H1 (cell line): ENCODE measurements around the gene TCF4. TPM values are rescaled to one million over a fixed set of nuclear protein-coding genes. Genes with fewer than 3 reads are reported as not detected.

Source experiments
- CTCF ChIA-PET: fragments of 300-600 bp; sonication (Branson Sonifier 250); formaldehyde crosslinking; loops from one replicate; lab custom pipeline; 2021; ENCODE audit not compliant: partially characterized antibody; lab: Charles Lee
- POLR2A ChIA-PET: fragments of 300-600 bp; sonication (Branson Sonifier 250); formaldehyde crosslinking; loops from one replicate; lab custom pipeline; 2021; ENCODE audit warnings: inconsistent platforms; ENCODE audit not compliant: partially characterized antibody; lab: Charles Lee
- DNase-seq, 2 experiments: peaks; one replicate each; pipeline versions ENCODE4 v3.0.0 to v3.0.0-alpha.2; 2010 to 2022; ENCODE audit warnings: low spot score in 2 of 2, low read depth in 1 of 2, mixed read lengths in 1 of 2
- FAIRE-seq: peaks from 2 replicates; lab custom pipeline; 2011; peaks lifted over from hg19 to GRCh38; lab: Jason Lieb, UNC
- H2AFZ ChIP-seq: 2 replicates; pipeline ENCODE4 v1.8.1; 2012; ENCODE audit warnings: low read length, inconsistent platforms
- H2AK5ac ChIP-seq: 2 replicates; pipeline ENCODE4 v1.6.1; 2013; ENCODE audit warnings: low read depth, low read length
- H2BK120ac ChIP-seq: replicated peaks from 2 replicates; pipeline ENCODE3; 2013; ENCODE audit warnings: low read depth, low read length, inconsistent platforms
- H2BK12ac ChIP-seq: 2 replicates; pipeline ENCODE4 v1.6.1; 2013; ENCODE audit warnings: low read depth, low read length
- H2BK15ac ChIP-seq: 2 replicates; pipeline ENCODE4 v1.6.1; 2013; ENCODE audit warnings: low read length
- H2BK20ac ChIP-seq: 2 replicates; pipeline ENCODE4 v1.6.1; 2013; ENCODE audit warnings: low read length
- H2BK5ac ChIP-seq: 2 replicates; pipeline ENCODE4 v1.6.1; 2013; ENCODE audit warnings: low read depth, low read length
- H3K14ac ChIP-seq: 2 replicates; pipeline ENCODE4 v1.6.1; 2013; ENCODE audit warnings: inconsistent platforms; ENCODE audit not compliant: insufficient read length
- H3K18ac ChIP-seq: 2 replicates; pipeline ENCODE4 v1.6.1; 2013; ENCODE audit warnings: low read length; ENCODE audit errors: extremely low read depth
- H3K23ac ChIP-seq: 2 replicates; pipeline ENCODE4 v1.6.1; 2013; ENCODE audit warnings: inconsistent platforms; ENCODE audit not compliant: insufficient read length
- H3K23me2 ChIP-seq: 2 replicates; pipeline ENCODE4 v1.6.1; 2013; ENCODE audit warnings: low read depth, low read length
- H3K27ac ChIP-seq: 2 replicates; pipeline ENCODE4 v1.6.1; 2011; ENCODE audit warnings: low read depth, low read length, inconsistent platforms
- H3K27me3 ChIP-seq, 4 experiments: replicated peaks in 1 of 4; 1 replicate in 1 of 4; 2 replicates in 3 of 4; pipeline versions ENCODE4 v1.6.1 to v1.8.1; 2011 to 2013; ENCODE audit warnings: low read length in 3 of 4, mild to moderate bottlenecking in 3 of 4, inconsistent platforms in 2 of 4, mixed read lengths in 2 of 4, moderate library complexity in 1 of 4; ENCODE audit not compliant: control insufficient read depth in 3 of 4, insufficient read depth in 3 of 4; ENCODE audit errors: extremely low read depth in 1 of 4
- H3K36me3 ChIP-seq, 4 experiments: 2 replicates each; pipeline versions ENCODE4 v1.6.1 to v1.8.1; 2011 to 2013; ENCODE audit warnings: mild to moderate bottlenecking in 4 of 4, low read length in 3 of 4, moderate library complexity in 2 of 4, control low read depth in 1 of 4, inconsistent platforms in 1 of 4; ENCODE audit not compliant: insufficient read depth in 4 of 4, control insufficient read depth in 2 of 4
- H3K4ac ChIP-seq: replicated peaks from 2 replicates; pipeline ENCODE3; 2013; ENCODE audit warnings: low read length, low read depth, mixed read lengths, inconsistent platforms; ENCODE audit not compliant: insufficient read length
- H3K4me1 ChIP-seq, 4 experiments: replicated peaks in 1 of 4; 1 replicate in 1 of 4; 2 replicates in 3 of 4; pipeline versions ENCODE4 v1.6.1 to v1.8.1; 2011 to 2013; ENCODE audit warnings: low read length in 3 of 4, inconsistent platforms in 2 of 4, mixed read lengths in 1 of 4; ENCODE audit not compliant: insufficient read depth in 4 of 4, control insufficient read depth in 3 of 4
- H3K4me2 ChIP-seq, 2 experiments: 2 replicates each; pipeline versions ENCODE4 v1.6.1 to v1.8.1; 2011 to 2013; ENCODE audit warnings: low read depth in 2 of 2, low read length in 2 of 2, control low read depth in 1 of 2, inconsistent platforms in 1 of 2, mild to moderate bottlenecking in 1 of 2; ENCODE audit not compliant: insufficient read depth in 1 of 2
- H3K4me3 ChIP-seq, 4 experiments: fragments of 200-600, 300-600 bp in 1 of 4; sonication (generic), shearing (Covaris generic), sonication (Bioruptor Twin) in 1 of 4; 2 replicates each; pipeline versions ENCODE4 v1.5.1 to v1.8.1; 2011 to 2016; ENCODE audit warnings: low read length in 4 of 4, low read depth in 3 of 4, control low read depth in 2 of 4, inconsistent platforms in 2 of 4, mild to moderate bottlenecking in 2 of 4, mixed read lengths in 1 of 4, moderate library complexity in 1 of 4; ENCODE audit not compliant: insufficient read depth in 2 of 4; ENCODE audit errors: extremely low read depth in 1 of 4
- H3K56ac ChIP-seq: replicated peaks from 2 replicates; pipeline ENCODE3; 2013; ENCODE audit warnings: low read depth, mild to moderate bottlenecking, mixed read lengths, low read length, inconsistent platforms; ENCODE audit not compliant: insufficient read length
- H3K79me1 ChIP-seq: 2 replicates; pipeline ENCODE4 v1.6.1; 2013; ENCODE audit warnings: low read depth, low read length, control low read depth
- H3K79me2 ChIP-seq, 2 experiments: 2 replicates each; pipeline versions ENCODE4 v1.6.1 to v1.8.1; 2012 to 2013; ENCODE audit warnings: low read length in 2 of 2, mild to moderate bottlenecking in 2 of 2, inconsistent platforms in 1 of 2; ENCODE audit not compliant: insufficient read depth in 2 of 2, control insufficient read depth in 1 of 2
- H3K9ac ChIP-seq, 4 experiments: replicated peaks in 1 of 4; 1 replicate in 1 of 4; 2 replicates in 3 of 4; pipeline versions ENCODE4 v1.6.1 to v1.8.1; 2011 to 2013; ENCODE audit warnings: low read depth in 3 of 4, low read length in 3 of 4, control low read depth in 2 of 4, mild to moderate bottlenecking in 2 of 4, moderate library complexity in 2 of 4, inconsistent platforms in 1 of 4; ENCODE audit errors: extremely low read depth in 1 of 4
- H3K9me3 ChIP-seq, 2 experiments: 2 replicates each; pipeline versions ENCODE4 v1.6.1 to v1.8.1; 2012 to 2013; ENCODE audit warnings: mild to moderate bottlenecking in 2 of 2, moderate library complexity in 2 of 2, control low read depth in 1 of 2, inconsistent platforms in 1 of 2, low read depth in 1 of 2, low read length in 1 of 2, mixed read lengths in 1 of 2; ENCODE audit not compliant: insufficient read depth in 2 of 2
- H4K20me1 ChIP-seq, 2 experiments: replicated peaks in 1 of 2; 2 replicates each; pipeline versions ENCODE3 to v1.8.1; 2011 to 2013; ENCODE audit warnings: inconsistent platforms in 2 of 2, low read length in 2 of 2, mild to moderate bottlenecking in 1 of 2; ENCODE audit not compliant: insufficient read depth in 2 of 2, control insufficient read depth in 1 of 2
- H4K5ac ChIP-seq: 2 replicates; pipeline ENCODE4 v1.6.1; 2013; ENCODE audit warnings: low read length, low read depth, mixed read lengths, inconsistent platforms; ENCODE audit not compliant: insufficient read length
- H4K8ac ChIP-seq: 2 replicates; pipeline ENCODE4 v1.8.0; 2013; ENCODE audit warnings: mild to moderate bottlenecking, moderate library complexity, low read length, inconsistent platforms; ENCODE audit not compliant: insufficient read depth; ENCODE audit errors: extremely low read depth
- H4K91ac ChIP-seq: replicated peaks from 2 replicates; pipeline ENCODE3; 2013; ENCODE audit warnings: low read length, mixed read lengths, inconsistent platforms; ENCODE audit not compliant: insufficient read length
- CBX8 ChIP-seq: fragments of 300-800, 300-1000 bp; sonication (generic); IDR thresholded peaks from 2 replicates; pipeline ENCODE4 v1.7.1; 2016; ENCODE audit warnings: low read depth, low read length, borderline replicate concordance
- CREB1 ChIP-seq: IDR thresholded peaks from 2 replicates; pipeline ENCODE4 v1.6.1; 2012; ENCODE audit warnings: inconsistent platforms
- MAX ChIP-seq: IDR thresholded peaks from 2 replicates; pipeline ENCODE4 v1.6.1; 2012; ENCODE audit warnings: inconsistent platforms
- PHF8 ChIP-seq: fragments of 200-600 bp; sonication (generic); conservative IDR thresholded peaks from 2 replicates; pipeline ENCODE4 v1.7.1; 2012; ENCODE audit warnings: low read depth, mild to moderate bottlenecking, inconsistent platforms, low read length, moderate library complexity
- SP1 ChIP-seq: IDR thresholded peaks from 2 replicates; pipeline ENCODE4 v1.6.1; 2011; ENCODE audit warnings: low read depth, low read length
- SP4 ChIP-seq: IDR thresholded peaks from 2 replicates; pipeline ENCODE4 v1.6.1; 2012; ENCODE audit warnings: low read length, inconsistent platforms
- TAF7 ChIP-seq: optimal IDR thresholded peaks from 2 replicates; pipeline ENCODE3; 2011; ENCODE audit warnings: low read depth, mild to moderate bottlenecking, inconsistent platforms, low read length, moderate library complexity, borderline replicate concordance
- WGBS, 2 experiments: shearing (Covaris generic) in 1 of 2; methylation state at CpG; one replicate each; pipeline versions ENCODE4 v1.1.6 to v1.1.7; 2013 to 2015; ENCODE audit warnings: low lambda C conversion rate in 2 of 2, mixed read lengths in 2 of 2, inconsistent platforms in 1 of 2, low coverage in 1 of 2, missing lambda C conversion rate in 1 of 2; ENCODE audit not compliant: insufficient replicate concordance in 2 of 2, insufficient coverage in 1 of 2, insufficient read length in 1 of 2; ENCODE audit errors: extremely low coverage in 1 of 2, missing lambda C conversion rate in 1 of 2; 5-methylcytosine and 5-hydroxymethylcytosine counted together
- polyA plus RNA-seq, 7 experiments: library from polyadenylated mRNA; depleted of rRNA in 3 of 7; stranded (reverse) in 5 of 7; unstranded in 2 of 7; fragments of >200 nt in 5 of 7; fragments of 200-250 nt in 2 of 7; gene quantifications; 1 replicate in 5 of 7; 2 replicates in 1 of 7; 4 replicates in 1 of 7; pipeline versions ENCODE4 v1.2.1 to v1.2.3, GENCODE V29; 2011 to 2013; ENCODE audit warnings: missing spikeins in 2 of 7, mixed read lengths in 2 of 7
- total RNA-seq: library from RNA; stranded (reverse); fragmentation: NEBNext Ultra II Directional; extraction: Animal tissue kit (Norgen Biotek cat#: 25700); gene quantifications from 2 replicates; pipeline ENCODE4 v1.2.1, GENCODE V29; 2021

TCF4 gene
- total and polyA plus RNA-seq, 2 of the 8 experiments (the other 6 are each of a cell fraction or from before 2014, with no cell fraction given), result 59.3 to 118 TPM

GRCh38 chr18:55501982-55502710 is 85.8 kb downstream of the TCF4 start:
- Histone ChIP-seq H3K14ac (no peak overlapping the region), H3K56ac (no peak overlapping the region), H2BK20ac (no peak overlapping the region), H2BK15ac (no peak overlapping the region), H4K91ac (no peak overlapping the region), H3K4me2 (peak overlapping the region in 1 of 2 experiments; percentile 31; a peak in 1 of 4 replicates), H3K27me3 (no peaks in the 10 kb centered on the region), H3K36me3 (no peaks in the 10 kb centered on the region; a peak in 1 of 8 replicates), H2BK5ac (no peak overlapping the region), H3K79me1 (peaks cover 3% of the 10 kb centered on the region; the same call in 1 of the 2 replicates), H3K23ac (no peak overlapping the region), H3K4ac (no peak overlapping the region), H4K8ac (no peak overlapping the region), H2AFZ (no peak overlapping the region), H2AK5ac (no peak overlapping the region), H4K20me1 (peaks cover 2 to 3% of the 10 kb centered on the region in 2 experiments), H3K9me3 (no peaks in the 10 kb centered on the region), H2BK120ac (no peak overlapping the region), H2BK12ac (no peak overlapping the region), H3K4me3 (peak overlapping the region in 1 of 4 experiments; percentile 30; a peak in 1 of 8 replicates), H3K79me2 (peaks cover 5 to 88% of the 10 kb centered on the region in 2 experiments; a peak in 3 of 4 replicates), H3K18ac (no peak overlapping the region), H3K27ac (no peak overlapping the region), H4K5ac (no peak overlapping the region), H3K23me2 (no peaks in the 10 kb centered on the region; the same call in 1 of the 2 replicates), H3K4me1 (peaks cover 0 to 25% (median 12%) of the 10 kb centered on the region in 4 experiments; a peak in 3 of 7 replicates), H3K9ac (no peak overlapping the region)
- FAIRE-seq, result no peak
- POLR2A ChIA-PET, result interaction anchor here (1.6 kb wide), 2 partner anchors 14 to 233 kb away, joined by 3 to 9 read pairs; no protein-coding TSS in a partner anchor
- no peak for DNase-seq
- CTCF ChIA-PET, result interaction anchor here (0.6 to 1.1 kb wide), 3 partner anchors 13 to 281 kb away, joined by 3 read pairs; no protein-coding TSS in a partner anchor
- WGBS, 2 experiments, result 63% methylated on average over 2 of the region's 2 CpGs; no CpG with 5 or more reads in 1 of the 2 experiments
- no peak for TF ChIP-seq MAX
- TF ChIP-seq PHF8, result no peak
- TF ChIP-seq CBX8, result no peak
- no peak for TF ChIP-seq CREB1
- TF ChIP-seq SP4, result no peak
- no peak for TF ChIP-seq SP1
- TF ChIP-seq TAF7, result no peak
